SK-N-MC (cell line): ENCODE data around the gene PTPRM.

Experiments
- DNase-seq: peaks from one replicate; pipeline ENCODE4 v3.0.0-alpha.2; 2011; ENCODE audit warnings: low read depth, low spot score
- H3K27ac ChIP-seq: fragments of 200-600 bp; sonication (generic); 2 replicates; pipeline ENCODE4 v1.5.1; 2016; ENCODE audit warnings: mixed run types
- H3K36me3 ChIP-seq: fragments of 200-600 bp; sonication (generic); 2 replicates; pipeline ENCODE4 v1.6.1; 2017; ENCODE audit warnings: antibody characterized with exemption, low read length, mixed read lengths; ENCODE audit not compliant: insufficient read depth
- H3K4me3 ChIP-seq: fragments of 200-600 bp; sonication (generic); 2 replicates; pipeline ENCODE4 v1.5.1; 2016
- H3K9ac ChIP-seq: fragments of 200-600 bp; sonication (generic); 2 replicates; pipeline ENCODE4 v1.8.0; 2017; ENCODE audit warnings: mixed run types, mixed read lengths; ENCODE audit not compliant: insufficient read length
- H3K9me3 ChIP-seq: fragments of 200-600 bp; sonication (generic); 2 replicates; pipeline ENCODE4 v1.6.1; 2017; ENCODE audit warnings: low read depth, mild to moderate bottlenecking, antibody characterized with exemption, low read length, moderate library complexity, mixed read lengths
- EZH2 ChIP-seq: fragments of 200-600 bp; sonication (generic); IDR thresholded peaks from one replicate; pipeline ENCODE4 v1.6.1; 2017; ENCODE audit warnings: antibody characterized with exemption
- FOXP2 ChIP-seq: optimal IDR thresholded peaks from 2 replicates; pipeline ENCODE3; 2011; ENCODE audit warnings: mild to moderate bottlenecking, moderate library complexity; ENCODE audit not compliant: insufficient read depth; ENCODE audit errors: extremely low read length, control extremely low read depth
- POLR2AphosphoS5 ChIP-seq: IDR thresholded peaks from 2 replicates; pipeline ENCODE4 v1.6.1; 2012; ENCODE audit warnings: mild to moderate bottlenecking, low read depth, low read length, borderline replicate concordance

The PTPRM gene

DNA sequence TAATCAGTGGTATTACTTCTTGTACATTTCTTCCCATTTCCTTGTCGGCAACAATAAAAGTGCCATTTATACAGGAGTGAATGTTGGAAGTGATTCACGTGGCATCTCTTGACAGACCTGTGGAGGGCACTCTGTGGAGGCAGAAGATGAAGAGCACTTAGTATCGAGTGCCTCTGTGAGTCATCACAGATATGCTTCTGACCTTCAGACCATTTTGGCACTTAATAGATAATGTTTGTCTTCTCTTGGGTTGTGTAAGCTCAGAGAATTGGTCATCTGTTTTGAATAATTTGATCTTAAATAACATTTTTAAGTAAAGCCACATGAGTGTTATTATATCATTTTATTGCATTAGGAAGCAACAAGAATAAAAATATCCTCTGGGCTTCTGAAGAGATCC is 305.5 kb downstream of the PTPRM start:
- H3K27ac ChIP-seq: no peak overlapping the region
- no peak overlapping the region for H3K9ac ChIP-seq
- DNase-seq: no peak

DNA sequence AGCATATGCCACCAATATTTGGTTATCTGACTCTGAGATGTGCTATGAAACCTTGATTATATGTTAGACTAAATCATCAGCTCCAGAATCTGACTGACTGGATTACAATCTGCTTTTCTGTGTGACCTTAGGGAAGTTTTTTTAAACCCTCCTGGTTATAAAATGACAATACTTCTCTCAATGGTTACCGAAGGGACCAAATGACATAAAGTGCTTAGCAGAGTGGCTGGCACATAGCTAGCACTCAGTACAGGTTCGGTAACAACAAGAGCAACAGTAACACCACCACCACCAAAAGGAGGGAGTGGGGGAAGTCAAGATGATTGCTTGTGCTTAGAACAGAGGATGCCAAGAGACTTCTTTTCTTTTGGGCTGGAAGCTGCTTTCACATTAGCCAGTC is 306.2 kb downstream of the PTPRM start:
- no peak for TF ChIP-seq FOXP2
- TF ChIP-seq POLR2AphosphoS5: no peak
- TF ChIP-seq EZH2: no peak
- Histone ChIP-seq H3K9me3 (no peaks in the 10 kb centered on the region), H3K36me3 (no peaks in the 10 kb centered on the region), H3K9ac (no peak overlapping the region), H3K27ac (no peak overlapping the region), H3K4me3 (no peak overlapping the region)
- DNase-seq: no peak

More for the DNA sequence above, 305.5 kb downstream of the PTPRM start:
- no peak overlapping the region for H3K4me3 ChIP-seq
- no peaks in the 10 kb centered on the region for H3K36me3 ChIP-seq
- TF ChIP-seq POLR2AphosphoS5 (no peak), FOXP2 (no peak), EZH2 (no peak)
- H3K9me3 ChIP-seq: no peaks in the 10 kb centered on the region

DNA sequence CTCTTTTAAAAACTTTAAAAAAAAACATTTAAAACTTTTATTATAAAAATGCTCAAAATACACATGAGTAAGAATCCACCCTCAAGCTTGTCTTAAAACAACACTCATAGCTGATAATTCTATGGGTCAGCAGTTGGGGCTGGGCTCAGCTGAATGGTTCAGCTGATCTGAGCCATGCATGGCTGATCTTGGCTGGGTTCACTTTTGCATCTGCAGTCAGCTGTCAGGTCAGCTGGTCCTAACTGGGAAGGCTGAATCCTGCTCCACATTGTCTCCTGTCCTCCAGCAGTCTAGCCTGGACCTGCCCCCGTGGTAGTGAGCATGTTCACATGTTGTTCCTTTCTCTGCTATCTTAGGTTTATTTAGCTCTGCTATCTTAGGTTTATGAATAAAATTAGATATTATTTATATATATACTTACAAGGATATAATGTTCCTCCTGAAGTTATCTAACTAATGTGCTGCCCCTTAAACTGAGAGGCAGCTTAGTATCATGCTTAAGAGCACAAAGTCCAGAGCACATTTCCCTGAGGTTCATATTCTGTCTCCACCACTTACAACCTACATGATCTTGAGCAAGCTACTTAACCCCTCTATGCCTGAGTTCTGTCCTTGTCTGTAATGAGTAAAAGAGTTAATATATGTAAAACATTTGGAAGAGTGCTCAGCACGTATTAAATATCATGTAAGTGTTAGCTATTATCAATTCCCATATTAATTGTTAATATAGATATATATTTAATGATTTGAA is 309.4 kb downstream of the PTPRM start:
- TF ChIP-seq POLR2AphosphoS5: no peak
- TF ChIP-seq EZH2: no peak
- TF ChIP-seq FOXP2: no peak
- H3K9me3 ChIP-seq: no peaks in the 10 kb centered on the region

DNA sequence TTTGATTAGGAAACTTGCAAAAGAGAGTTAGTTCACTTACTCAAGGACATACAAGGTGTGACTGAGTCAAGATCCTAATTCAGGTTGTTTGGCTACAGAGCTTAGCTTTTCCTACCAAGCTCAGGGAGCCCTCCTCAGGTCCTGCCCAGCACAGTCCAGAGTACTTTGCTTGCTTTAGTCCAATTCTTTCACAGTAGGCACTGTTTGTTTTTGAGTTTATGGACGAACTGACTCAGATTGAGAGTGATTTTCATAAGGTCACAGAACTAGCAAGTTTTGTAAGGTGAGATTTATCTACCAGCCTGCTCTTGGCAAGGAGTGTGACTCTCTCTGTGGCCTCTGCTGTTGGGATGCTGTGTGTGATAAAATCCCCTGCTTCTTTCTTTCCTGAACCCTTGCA is 310.5 kb downstream of the PTPRM start:
- Histone ChIP-seq H3K36me3 (no peaks in the 10 kb centered on the region), H3K27ac (no peak overlapping the region), H3K9me3 (no peaks in the 10 kb centered on the region), H3K9ac (no peak overlapping the region), H3K4me3 (no peak overlapping the region)
- TF ChIP-seq FOXP2: no peak
- TF ChIP-seq EZH2: no peak
- no peak for TF ChIP-seq POLR2AphosphoS5
- no peak for DNase-seq

More for the DNA sequence above, 309.4 kb downstream of the PTPRM start:
- H3K27ac ChIP-seq: no peak overlapping the region
- no peak overlapping the region for H3K9ac ChIP-seq
- no peaks in the 10 kb centered on the region for H3K36me3 ChIP-seq
- no peak for DNase-seq
- H3K4me3 ChIP-seq: no peak overlapping the region

DNA sequence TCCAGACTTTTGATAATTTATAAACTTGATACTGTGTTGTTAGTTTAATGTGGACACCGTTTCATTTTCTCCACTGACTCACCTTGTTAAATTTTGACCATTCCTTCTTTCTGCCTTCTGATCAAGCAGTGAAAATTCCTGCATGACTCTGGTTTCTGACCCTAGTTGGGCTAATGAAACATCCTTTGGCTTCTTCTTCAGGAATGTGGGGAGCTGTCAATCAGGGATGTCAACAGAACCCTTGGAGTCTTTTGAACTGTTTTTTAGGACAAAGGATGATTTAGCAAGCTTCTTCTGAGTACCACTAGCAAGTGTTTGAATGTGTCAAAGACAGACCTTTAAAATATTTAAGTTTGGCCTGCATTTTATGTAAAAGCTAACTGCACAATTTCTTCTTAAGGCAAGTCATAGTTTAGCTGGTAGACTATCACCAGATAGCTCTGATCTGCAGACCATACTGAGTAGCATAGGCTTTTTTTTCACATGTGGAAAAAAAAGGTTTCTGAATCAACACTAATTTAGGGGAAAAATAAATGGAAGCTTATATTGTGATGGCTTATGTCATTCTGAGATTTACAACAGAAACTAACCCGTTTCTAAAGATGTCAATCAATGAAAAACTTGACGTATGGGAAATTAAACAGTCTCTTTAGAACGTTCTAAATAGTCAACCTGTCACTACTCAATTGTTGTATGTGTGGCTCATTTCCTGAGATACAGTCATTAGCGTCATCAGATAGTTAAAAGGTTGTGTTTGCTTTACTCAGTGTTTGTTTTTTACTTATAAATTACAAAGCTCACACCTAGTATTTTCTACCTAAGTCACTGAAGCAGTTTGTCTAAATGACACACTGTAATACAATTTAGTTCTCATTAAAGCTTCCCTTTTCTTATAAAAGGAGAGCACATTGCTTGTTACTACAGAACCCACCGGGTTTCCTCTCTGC is 311.4 kb downstream of the PTPRM start:
- H3K9ac ChIP-seq: no peak overlapping the region
- H3K4me3 ChIP-seq: no peak overlapping the region
- no peak for DNase-seq
- no peaks in the 10 kb centered on the region for H3K36me3 ChIP-seq
- no peaks in the 10 kb centered on the region for H3K9me3 ChIP-seq
- TF ChIP-seq FOXP2 (no peak), EZH2 (no peak), POLR2AphosphoS5 (no peak)
- H3K27ac ChIP-seq: no peak overlapping the region

- Histone ChIP-seq H3K9ac (no peak overlapping the region), H3K9me3 (no peaks in the 10 kb centered on the region), H3K27ac (no peak overlapping the region), H3K36me3 (no peaks in the 10 kb centered on the region), H3K4me3 (no peak overlapping the region)
- DNase-seq: no peak
- TF ChIP-seq EZH2: no peak
- TF ChIP-seq FOXP2: no peak
- no peak for TF ChIP-seq POLR2AphosphoS5
Observed at GRCh38 chr18:7879717-7880116, 312.6 kb downstream of the PTPRM start.

DNA sequence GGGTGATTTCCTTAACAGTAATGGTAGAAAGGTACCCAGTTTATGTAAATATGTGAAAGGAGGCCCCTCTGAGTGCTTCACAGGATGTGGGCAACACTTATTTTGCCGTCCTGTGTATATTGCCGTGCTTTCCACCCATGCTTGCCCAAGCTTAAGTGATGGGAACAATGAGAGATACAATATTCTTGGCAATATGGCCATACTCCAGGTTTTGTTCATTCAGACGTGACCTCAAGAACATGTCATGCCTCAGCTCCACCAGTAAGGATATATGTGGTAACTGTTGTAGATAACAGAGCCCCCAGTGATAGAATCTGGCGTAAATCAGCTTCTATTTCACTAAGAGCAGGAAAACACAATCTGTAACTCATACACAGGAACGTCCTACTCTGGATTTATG is 318.7 kb downstream of the PTPRM start:
- no peak overlapping the region for H3K9ac ChIP-seq
- H3K9me3 ChIP-seq: no peaks in the 10 kb centered on the region
- H3K27ac ChIP-seq: no peak overlapping the region
- H3K36me3 ChIP-seq: no peaks in the 10 kb centered on the region
- H3K4me3 ChIP-seq: no peak overlapping the region
- DNase-seq: no peak
- TF ChIP-seq EZH2: no peak
- no peak for TF ChIP-seq POLR2AphosphoS5
- TF ChIP-seq FOXP2: no peak

- no peak overlapping the region for H3K27ac ChIP-seq
- TF ChIP-seq POLR2AphosphoS5: no peak
- TF ChIP-seq FOXP2: no peak
- TF ChIP-seq EZH2: no peak
Observed at GRCh38 chr18:7886436-7886835, 319.3 kb downstream of the PTPRM start.

More at GRCh38 chr18:7886436-7886835, 319.3 kb downstream of the PTPRM start:
- no peak overlapping the region for H3K4me3 ChIP-seq
- no peaks in the 10 kb centered on the region for H3K9me3 ChIP-seq
- no peak overlapping the region for H3K9ac ChIP-seq
- no peaks in the 10 kb centered on the region for H3K36me3 ChIP-seq
- DNase-seq: no peak
